K562 (cell line): Measurements from ENCODE around the gene CMTM4. TPM values are rescaled to one million over a fixed set of nuclear protein-coding genes. Genes with fewer than 3 reads are reported as not detected.

ENCODE experiments used
- ATAC-seq: fragments of 200-7000 bp; cut with Tn5 transposase; 3 replicates; pipeline ENCODE4 v1.9.1; 2020; ENCODE audit warnings: moderate library complexity
- BruUV-seq: library from RNA; stranded (reverse); fragments of 400-500 nt; replicated peaks from 2 replicates; lab custom pipeline; 2021; lab: Mats Ljungman, UMichigan
- CTCF ChIA-PET: fragments of 300-600 bp; formaldehyde crosslinking; extraction: SDS; loops from one replicate; lab custom pipeline; 2021; ENCODE audit warnings: low intra/inter-chr PET ratio; lab: Yijun Ruan, JAX
- POLR2A ChIA-PET: fragments of 300-600, 350-650 bp; sonication (Branson Sonifier 250); formaldehyde crosslinking; extraction: SDS; loops from one replicate; lab custom pipeline; 2021; ENCODE audit warnings: antibody characterized with exemption, inconsistent platforms; lab: Yijun Ruan, JAX
- DNase-seq, 4 experiments: peaks; one replicate each; pipeline versions ENCODE4 v3.0.0 to v3.0.0-alpha.2; 2011 to 2018; ENCODE audit warnings: low spot score in 3 of 4, mixed read lengths in 3 of 4; ENCODE audit errors: extremely low read depth in 1 of 4
- FAIRE-seq: peaks from 2 replicates; lab custom pipeline; 2011; peaks lifted over from hg19 to GRCh38; lab: Jason Lieb, UNC
- H2AFZ ChIP-seq: 2 replicates; pipeline ENCODE4 v1.6.0; 2011; ENCODE audit warnings: low read depth, low read length, control low read depth, inconsistent platforms
- H3K27ac ChIP-seq: fragments of 200-600 bp; 3 replicates; pipeline ENCODE4 v1.8.0; 2011; ENCODE audit warnings: low read depth, mild to moderate bottlenecking, control low read depth, inconsistent platforms, low read length, moderate library complexity, mixed read lengths; ENCODE audit errors: extremely low read depth
- H3K27me3 ChIP-seq, 2 experiments: fragments of 300-600 bp in 1 of 2; 2 replicates in 1 of 2; 3 replicates in 1 of 2; pipeline versions ENCODE4 v1.6.0 to v1.8.0; 2011; ENCODE audit warnings: inconsistent platforms in 2 of 2, low read length in 2 of 2, mild to moderate bottlenecking in 1 of 2, mixed read lengths in 1 of 2, moderate library complexity in 1 of 2; ENCODE audit not compliant: control insufficient read depth in 2 of 2, insufficient read depth in 2 of 2
- H3K36me3 ChIP-seq: fragments of 300-600 bp; 3 replicates; pipeline ENCODE4 v1.8.0; 2011; ENCODE audit warnings: mild to moderate bottlenecking, low read length, inconsistent platforms; ENCODE audit not compliant: control insufficient read depth, insufficient read depth
- H3K4me1 ChIP-seq, 2 experiments: fragments of 200-600 bp in 1 of 2; replicated peaks in 1 of 2; 2 replicates in 1 of 2; 3 replicates in 1 of 2; pipeline versions ENCODE4 v1.5.1 to v1.8.0; 2011; ENCODE audit warnings: inconsistent platforms in 2 of 2, low read length in 2 of 2, mild to moderate bottlenecking in 1 of 2, mixed read lengths in 1 of 2, moderate library complexity in 1 of 2; ENCODE audit not compliant: control insufficient read depth in 2 of 2, insufficient read depth in 2 of 2
- H3K4me2 ChIP-seq: 2 replicates; pipeline ENCODE4 v1.6.1; 2011; ENCODE audit warnings: low read length, control low read depth, inconsistent platforms, mixed read lengths; ENCODE audit not compliant: insufficient read depth
- H3K4me3 ChIP-seq: fragments of 200-600 bp; sonication (generic), shearing (Covaris generic); 2 replicates; pipeline ENCODE4 v1.5.1; 2016; ENCODE audit warnings: control low read depth, inconsistent platforms
- H3K79me2 ChIP-seq: fragments of 200-600 bp; 3 replicates; pipeline ENCODE4 v1.8.0; 2011; ENCODE audit warnings: low read length, inconsistent platforms; ENCODE audit not compliant: control insufficient read depth, insufficient read depth
- H3K9ac ChIP-seq, 2 experiments: 2 replicates each; pipeline versions ENCODE4 v1.6.0 to v1.6.1; 2011; ENCODE audit warnings: low read depth in 2 of 2, low read length in 2 of 2, control low read depth in 1 of 2, inconsistent platforms in 1 of 2, mild to moderate bottlenecking in 1 of 2, mixed read lengths in 1 of 2; ENCODE audit not compliant: insufficient read depth in 1 of 2
- H3K9me1 ChIP-seq: one replicate; pipeline ENCODE4 v1.6.0; 2011; ENCODE audit warnings: inconsistent platforms, mild to moderate bottlenecking, low read length, moderate library complexity; ENCODE audit not compliant: control insufficient read depth, insufficient read depth
- H3K9me3 ChIP-seq: replicated peaks from 2 replicates; pipeline ENCODE4 v1.5.1; 2011; ENCODE audit warnings: low read depth, low read length, inconsistent platforms; ENCODE audit not compliant: control insufficient read depth, insufficient read depth
- H4K20me1 ChIP-seq: replicated peaks from 2 replicates; pipeline ENCODE4 v1.6.1; 2011; ENCODE audit warnings: low read length, inconsistent platforms, mixed read lengths; ENCODE audit not compliant: control insufficient read depth, insufficient read depth
- GTF2E2 ChIP-seq: fragments of 200-800 bp; sonication (Bioruptor generic); IDR thresholded peaks from 2 replicates; pipeline ENCODE4 v1.6.1; 2016; ENCODE audit warnings: missing genetic modification characterization, missing compliant biosample characterization
- POLR2A ChIP-seq: fragments of 450-650 bp; conservative IDR thresholded peaks from 2 replicates; pipeline ENCODE4 v1.6.1; 2016
- RBM34 ChIP-seq: fragments of 200-400 bp; formaldehyde crosslinking; IDR thresholded peaks from 2 replicates; pipeline ENCODE4 v1.6.1; 2018; ENCODE audit warnings: low read length, borderline replicate concordance; ENCODE audit not compliant: insufficient read depth
- SMARCE1 ChIP-seq: fragments of 450-650 bp; IDR thresholded peaks from 2 replicates; pipeline ENCODE4 v1.7.1; 2016; ENCODE audit warnings: mild to moderate bottlenecking
- WGBS: fragments of 100-300 bp; shearing (Covaris generic); methylation state at CpG from one replicate; pipeline ENCODE4 v1.1.6; 2016; ENCODE audit warnings: low coverage, mixed read lengths; ENCODE audit not compliant: insufficient coverage; ENCODE audit errors: missing lambda C conversion rate; 5-methylcytosine and 5-hydroxymethylcytosine counted together
- in situ Hi-C: fragments of 300-500 bp; cut with MboI; formaldehyde crosslinking; loops from 4 replicates; pipeline ENCODE4 v1.15.0; 2018; ENCODE audit warnings: inconsistent platforms, mixed read lengths
- intact Hi-C: fragments of 100-400 bp; cut with micrococcal nuclease; formaldehyde crosslinking; loops from 2 replicates; pipeline ENCODE4 v1.14.2; 2022
- polyA plus RNA-seq, 8 experiments: library from polyadenylated mRNA; depleted of rRNA in 4 of 8; stranded (reverse) in 5 of 8; unstranded in 3 of 8; fragments of >200 nt; fragmentation: Nextera tagmentation in 2 of 8; fragmentation: Illumina TruSeq in 1 of 8; extraction: Ambion mirVana in 2 of 8; extraction: Trizol in 1 of 8; gene quantifications; 2 replicates each; pipeline versions ENCODE4 v1.2.1 to v1.2.3, GENCODE V29; 2011 to 2014; ENCODE audit warnings: inconsistent platforms in 1 of 8, missing spikeins in 1 of 8
- total RNA-seq, 7 experiments: library from RNA; depleted of rRNA in 6 of 7; stranded (reverse); fragments of >200 nt in 6 of 7; fragmentation: Illumina TruSeq in 2 of 7; extraction: Trizol in 2 of 7; gene quantifications; 2 replicates each; pipeline versions ENCODE4 v1.2.1 to v1.2.3, GENCODE V29; 2011 to 2021; ENCODE audit warnings: low replicate concordance in 1 of 7
- TF ChIP-seq, protein P1 (sequence below): sonication (generic); formaldehyde crosslinking; IDR thresholded peaks from 2 replicates; pipeline ENCODE4 v1.9.0; 2022; ENCODE audit warnings: mild to moderate bottlenecking, missing genetic modification reagents
- TF ChIP-seq, protein P2 (sequence below), 2 experiments: fragments of 450-650 bp; IDR thresholded peaks; 2 replicates each; pipeline ENCODE4 v1.6.1; 2016; ENCODE audit warnings: mild to moderate bottlenecking in 2 of 2, borderline replicate concordance in 1 of 2, low read depth in 1 of 2, moderate library complexity in 1 of 2
- TF ChIP-seq, protein P3 (sequence below), 2 experiments: IDR thresholded peaks; 2 replicates each; pipeline ENCODE4 v1.6.1; 2012; ENCODE audit warnings: improper control_type of control experiment in 2 of 2, low read depth in 2 of 2, low read length in 2 of 2, borderline replicate concordance in 1 of 2
- TF ChIP-seq, protein P4 (sequence below): fragments of 450-650 bp; IDR thresholded peaks from 2 replicates; pipeline ENCODE4 v1.7.0; 2016; ENCODE audit warnings: borderline replicate concordance

The CMTM4 gene
- total and polyA plus RNA-seq, 9 of the 15 experiments (the other 6 are each of a cell fraction or from before 2014, with no cell fraction given) = 2.0 to 21.3 (median 12.5) TPM

DNA sequence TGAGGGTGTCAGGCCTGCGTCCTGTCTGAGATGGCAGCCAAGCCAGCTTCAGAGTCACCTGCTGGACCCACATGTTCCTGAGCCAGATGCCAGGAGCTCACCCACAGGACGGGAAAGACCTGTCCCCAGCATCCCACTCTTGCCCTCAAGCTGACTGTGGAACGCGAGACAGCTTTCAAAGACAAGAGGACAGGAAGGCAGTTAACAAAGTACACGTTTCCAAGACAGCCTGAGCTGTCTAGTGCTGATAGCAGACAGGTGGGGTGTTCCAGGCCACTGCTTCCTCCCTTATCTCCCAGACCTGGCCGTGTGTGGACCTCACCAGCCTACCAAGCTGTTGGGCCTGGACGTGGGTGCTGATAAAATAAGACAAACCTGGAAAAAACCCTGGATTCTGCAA, 78.8 kb downstream of the CMTM4 start:
- WGBS = 6% methylated on average over 7 of the region's 7 CpGs
- Histone ChIP-seq H3K9me3 (no peaks in the 10 kb centered on the region), H3K4me2 (peak overlapping the region; percentile 57), H3K9ac (peak overlapping the region; percentile 17 to 87; a peak in 3 of 4 replicates), H3K36me3 (peaks cover 53% of the 10 kb centered on the region), H3K9me1 (no peaks in the 10 kb centered on the region), H2AFZ (0 out of 2 replicates have a peak overlapping the region, but pooled peaks have one; percentile 28), H3K27ac (peak overlapping the region; percentile 78), H3K4me3 (no peak overlapping the region), H3K4me1 (peaks cover 36 to 55% of the 10 kb centered on the region in 2 experiments), H3K27me3 (no peaks in the 10 kb centered on the region), H4K20me1 (no peaks in the 10 kb centered on the region), H3K79me2 (no peaks in the 10 kb centered on the region)
- in situ Hi-C loops (no loop called here), intact Hi-C loops (loop anchor here (5.0 kb wide), 1 partner anchor 80 kb away; the partner anchor contains the start of gene CMTM4)
- peak; percentile 66 to 88 (median 78) for DNase-seq
- BruUV-seq = no TSS peak
- peak; percentile 98 for FAIRE-seq
- peak; percentile 80 for ATAC-seq
- ChIA-PET CTCF (no interaction called here), POLR2A (interaction anchor here (0.8 to 3.6 kb wide), 5 partner anchors 9 to 208 kb away, joined by 3 to 31 read pairs (median 4); no protein-coding TSS in a partner anchor)
- TF ChIP-seq, protein P1, sequence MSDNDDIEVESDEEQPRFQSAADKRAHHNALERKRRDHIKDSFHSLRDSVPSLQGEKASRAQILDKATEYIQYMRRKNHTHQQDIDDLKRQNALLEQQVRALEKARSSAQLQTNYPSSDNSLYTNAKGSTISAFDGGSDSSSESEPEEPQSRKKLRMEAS (CRISPR knock-in tag) = peak; percentile 26; the same call in 1 of the 2 replicates
- TF ChIP-seq, protein P2, sequence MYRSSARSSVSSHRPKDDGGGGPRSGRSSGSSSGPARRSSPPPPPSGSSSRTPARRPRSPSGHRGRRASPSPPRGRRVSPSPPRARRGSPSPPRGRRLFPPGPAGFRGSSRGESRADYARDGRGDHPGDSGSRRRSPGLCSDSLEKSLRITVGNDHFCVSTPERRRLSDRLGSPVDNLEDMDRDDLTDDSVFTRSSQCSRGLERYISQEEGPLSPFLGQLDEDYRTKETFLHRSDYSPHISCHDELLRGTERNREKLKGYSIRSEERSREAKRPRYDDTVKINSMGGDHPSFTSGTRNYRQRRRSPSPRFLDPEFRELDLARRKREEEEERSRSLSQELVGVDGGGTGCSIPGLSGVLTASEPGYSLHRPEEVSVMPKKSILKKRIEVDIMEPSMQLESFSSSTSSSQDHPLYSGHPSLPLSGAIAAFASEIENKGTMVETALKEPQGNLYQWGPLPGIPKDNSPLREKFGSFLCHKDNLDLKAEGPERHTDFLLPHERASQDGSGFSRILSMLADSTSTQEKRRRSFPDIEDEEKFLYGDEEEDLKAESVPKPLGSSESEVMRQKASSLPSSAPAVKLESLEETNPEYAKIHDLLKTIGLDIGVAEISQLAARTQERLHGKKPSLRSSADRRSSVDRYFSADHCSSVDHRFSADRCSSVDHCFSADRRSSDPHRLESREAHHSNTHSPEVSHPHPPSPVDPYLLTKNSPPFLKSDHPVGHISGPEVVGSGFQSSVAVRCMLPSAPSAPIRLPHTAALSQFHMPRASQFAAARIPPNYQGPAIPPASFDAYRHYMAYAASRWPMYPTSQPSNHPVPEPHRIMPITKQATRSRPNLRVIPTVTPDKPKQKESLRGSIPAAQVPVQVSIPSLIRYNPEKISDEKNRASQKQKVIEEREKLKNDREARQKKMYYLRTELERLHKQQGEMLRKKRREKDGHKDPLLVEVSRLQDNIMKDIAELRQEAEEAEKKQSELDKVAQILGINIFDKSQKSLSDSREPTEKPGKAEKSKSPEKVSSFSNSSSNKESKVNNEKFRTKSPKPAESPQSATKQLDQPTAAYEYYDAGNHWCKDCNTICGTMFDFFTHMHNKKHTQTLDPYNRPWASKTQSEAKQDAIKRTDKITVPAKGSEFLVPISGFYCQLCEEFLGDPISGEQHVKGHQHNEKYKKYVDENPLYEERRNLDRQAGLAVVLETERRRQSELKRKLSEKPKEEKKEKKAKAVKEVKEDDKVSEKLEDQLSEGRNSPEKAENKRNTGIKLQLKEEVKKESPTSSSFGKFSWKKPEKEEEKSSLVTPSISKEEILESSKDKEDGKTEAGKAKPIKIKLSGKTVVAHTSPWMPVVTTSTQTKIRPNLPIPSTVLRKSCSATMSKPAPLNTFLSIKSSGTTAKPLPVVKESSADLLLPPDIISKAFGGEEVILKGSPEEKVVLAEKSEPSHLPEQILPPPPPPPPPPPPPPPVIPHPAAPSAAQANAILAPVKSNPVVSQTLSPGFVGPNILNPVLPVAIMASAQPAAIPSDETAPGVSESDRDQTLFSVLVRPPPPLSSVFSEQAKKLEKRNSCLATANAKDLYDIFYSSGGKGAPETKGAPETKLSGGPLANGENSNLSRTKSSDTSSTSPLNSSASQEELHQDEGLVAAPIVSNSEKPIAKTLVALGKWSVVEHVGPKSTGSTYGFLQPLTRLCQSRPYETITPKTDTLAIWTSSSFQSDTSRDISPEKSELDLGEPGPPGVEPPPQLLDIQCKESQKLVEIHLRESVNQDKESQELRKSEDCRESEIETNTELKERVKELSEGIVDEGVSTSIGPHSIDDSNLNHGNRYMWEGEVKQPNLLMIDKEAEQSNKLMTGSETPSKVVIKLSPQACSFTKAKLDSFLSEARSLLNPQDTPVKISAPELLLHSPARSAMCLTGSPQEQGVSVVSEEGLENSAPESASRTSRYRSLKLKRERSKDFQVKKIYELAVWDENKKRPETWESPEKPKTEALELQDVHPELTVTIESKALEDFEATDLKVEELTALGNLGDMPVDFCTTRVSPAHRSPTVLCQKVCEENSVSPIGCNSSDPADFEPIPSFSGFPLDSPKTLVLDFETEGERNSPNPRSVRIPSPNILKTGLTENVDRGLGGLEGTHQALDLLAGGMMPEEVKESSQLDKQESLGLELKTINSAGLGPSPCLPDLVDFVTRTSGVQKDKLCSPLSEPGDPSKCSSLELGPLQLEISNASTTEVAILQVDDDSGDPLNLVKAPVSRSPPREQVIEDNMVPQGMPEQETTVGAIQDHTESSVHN (IDR thresholded peaks at IDR 0.05; ENCODE audit: borderline replicate concordance in 1 of 2, low read depth in 1 of 2) = no peak
- no peak for TF ChIP-seq RBM34
- TF ChIP-seq POLR2A = no peak
- TF ChIP-seq, protein P3, sequence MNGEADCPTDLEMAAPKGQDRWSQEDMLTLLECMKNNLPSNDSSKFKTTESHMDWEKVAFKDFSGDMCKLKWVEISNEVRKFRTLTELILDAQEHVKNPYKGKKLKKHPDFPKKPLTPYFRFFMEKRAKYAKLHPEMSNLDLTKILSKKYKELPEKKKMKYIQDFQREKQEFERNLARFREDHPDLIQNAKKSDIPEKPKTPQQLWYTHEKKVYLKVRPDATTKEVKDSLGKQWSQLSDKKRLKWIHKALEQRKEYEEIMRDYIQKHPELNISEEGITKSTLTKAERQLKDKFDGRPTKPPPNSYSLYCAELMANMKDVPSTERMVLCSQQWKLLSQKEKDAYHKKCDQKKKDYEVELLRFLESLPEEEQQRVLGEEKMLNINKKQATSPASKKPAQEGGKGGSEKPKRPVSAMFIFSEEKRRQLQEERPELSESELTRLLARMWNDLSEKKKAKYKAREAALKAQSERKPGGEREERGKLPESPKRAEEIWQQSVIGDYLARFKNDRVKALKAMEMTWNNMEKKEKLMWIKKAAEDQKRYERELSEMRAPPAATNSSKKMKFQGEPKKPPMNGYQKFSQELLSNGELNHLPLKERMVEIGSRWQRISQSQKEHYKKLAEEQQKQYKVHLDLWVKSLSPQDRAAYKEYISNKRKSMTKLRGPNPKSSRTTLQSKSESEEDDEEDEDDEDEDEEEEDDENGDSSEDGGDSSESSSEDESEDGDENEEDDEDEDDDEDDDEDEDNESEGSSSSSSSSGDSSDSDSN (IDR thresholded peaks at IDR 0.05; ENCODE audit: borderline replicate concordance in 1 of 2, low read depth in 2 of 2, low read length in 2 of 2) = peak in 1 of 2 experiments; percentile 63; a peak in 1 of 4 replicates
- TF ChIP-seq, protein P4, sequence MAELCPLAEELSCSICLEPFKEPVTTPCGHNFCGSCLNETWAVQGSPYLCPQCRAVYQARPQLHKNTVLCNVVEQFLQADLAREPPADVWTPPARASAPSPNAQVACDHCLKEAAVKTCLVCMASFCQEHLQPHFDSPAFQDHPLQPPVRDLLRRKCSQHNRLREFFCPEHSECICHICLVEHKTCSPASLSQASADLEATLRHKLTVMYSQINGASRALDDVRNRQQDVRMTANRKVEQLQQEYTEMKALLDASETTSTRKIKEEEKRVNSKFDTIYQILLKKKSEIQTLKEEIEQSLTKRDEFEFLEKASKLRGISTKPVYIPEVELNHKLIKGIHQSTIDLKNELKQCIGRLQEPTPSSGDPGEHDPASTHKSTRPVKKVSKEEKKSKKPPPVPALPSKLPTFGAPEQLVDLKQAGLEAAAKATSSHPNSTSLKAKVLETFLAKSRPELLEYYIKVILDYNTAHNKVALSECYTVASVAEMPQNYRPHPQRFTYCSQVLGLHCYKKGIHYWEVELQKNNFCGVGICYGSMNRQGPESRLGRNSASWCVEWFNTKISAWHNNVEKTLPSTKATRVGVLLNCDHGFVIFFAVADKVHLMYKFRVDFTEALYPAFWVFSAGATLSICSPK = no peak
- TF ChIP-seq GTF2E2 (tag) = no peak
- peak; percentile 71 for TF ChIP-seq SMARCE1
